ENCODE measurements around the gene CRP.
"Not testable (repeated sequence)": the region's sequence is repeated elsewhere in the genome, so short reads cannot be mapped to it uniquely, and the experiment has no call there.

CRP gene

GRCh38 chr1:159714529-159714928, at the start of gene CRP:
Gene CRP (minus strand): TSS chr1:159714589. CDS start chr1:159714485, 104 bp downstream.
- DNase-seq (ENCODE audit: low read depth in 4 of 4, low spot score in 1 of 4): no peak

- no peak for DNase-seq (ENCODE audit: low read depth in 4 of 4, low spot score in 1 of 4)
These were observed 49.3 kb upstream of the CRP start for GRCh38 chr1:159763686-159764085.

GRCh38 chr1:159756397-159756796, 42.0 kb upstream of the CRP start:
- DNase-seq (ENCODE audit: low read depth in 4 of 4, low spot score in 1 of 4): no peak

- DNase-seq (ENCODE audit: low read depth in 4 of 4, low spot score in 1 of 4): no peak
These were observed 41.1 kb upstream of the CRP start for GRCh38 chr1:159755451-159756007.

GRCh38 chr1:159753386-159753785, 39.0 kb upstream of the CRP start:
- DNase-seq (ENCODE audit: low read depth in 4 of 4, low spot score in 1 of 4): no peak

GRCh38 chr1:159752135-159752580, 37.8 kb upstream of the CRP start:
- no peak for DNase-seq (ENCODE audit: low read depth in 4 of 4, low spot score in 1 of 4)

- no peak for DNase-seq (ENCODE audit: low read depth in 4 of 4, low spot score in 1 of 4)
These were observed 36.6 kb upstream of the CRP start for GRCh38 chr1:159751031-159751430.

- no peak for DNase-seq (ENCODE audit: low read depth in 4 of 4, low spot score in 1 of 4)
These were observed 36.2 kb upstream of the CRP start for GRCh38 chr1:159750621-159751020.

GRCh38 chr1:159749630-159750029, 35.2 kb upstream of the CRP start:
- no peak for DNase-seq (ENCODE audit: low read depth in 4 of 4, low spot score in 1 of 4)

GRCh38 chr1:159748370-159748769, 34.0 kb upstream of the CRP start:
- DNase-seq (ENCODE audit: low read depth in 4 of 4, low spot score in 1 of 4): no peak

GRCh38 chr1:159746666-159747065, 32.3 kb upstream of the CRP start:
- DNase-seq (ENCODE audit: low read depth in 4 of 4, low spot score in 1 of 4): no peak

- no peak for DNase-seq (ENCODE audit: low read depth in 4 of 4, low spot score in 1 of 4)
These were observed 29.4 kb upstream of the CRP start for GRCh38 chr1:159743651-159744410.

- no peak for DNase-seq (ENCODE audit: low read depth in 4 of 4, low spot score in 1 of 4)
These were observed 23.0 kb upstream of the CRP start for GRCh38 chr1:159737238-159737916.

GRCh38 chr1:159723188-159723587, 8.8 kb upstream of the CRP start:
- not testable (repeated sequence) for DNase-seq (ENCODE audit: low read depth in 4 of 4, low spot score in 1 of 4)

GRCh38 chr1:159719990-159720389, 5.6 kb upstream of the CRP start:
- no peak for DNase-seq (ENCODE audit: low read depth in 4 of 4, low spot score in 1 of 4)

- no peak for DNase-seq (ENCODE audit: low read depth in 4 of 4, low spot score in 1 of 4)
These were observed 1.5 kb upstream of the CRP start for GRCh38 chr1:159715855-159716254.

- no peak for DNase-seq (ENCODE audit: low read depth in 4 of 4, low spot score in 1 of 4)
These were observed 2.3 kb downstream of the CRP start for GRCh38 chr1:159712080-159712479.

GRCh38 chr1:159707472-159708260, 6.7 kb downstream of the CRP start:
- DNase-seq (ENCODE audit: low read depth in 4 of 4, low spot score in 1 of 4): no peak

- no peak for DNase-seq (ENCODE audit: low read depth in 4 of 4, low spot score in 1 of 4)
These were observed 8.5 kb downstream of the CRP start for GRCh38 chr1:159705904-159706256.

- DNase-seq (ENCODE audit: low read depth in 4 of 4, low spot score in 1 of 4): no peak
These were observed 9.0 kb downstream of the CRP start for GRCh38 chr1:159705251-159705903.

- no peak for DNase-seq (ENCODE audit: low read depth in 4 of 4, low spot score in 1 of 4)
These were observed 9.9 kb downstream of the CRP start for GRCh38 chr1:159704481-159704880.
